Activated CD8-positive, alpha-beta memory T cell treated with anti-CD3 and anti-CD28 coated beads for 36 hours (primary cell): ENCODE measurements around the gene CCDC127. TPM values are rescaled to one million over a fixed set of nuclear protein-coding genes. Genes with fewer than 3 reads are reported as not detected.

ENCODE experiments used
- CTCF ChIA-PET: fragments of 350-600 bp; sonication (Branson Sonifier 250); formaldehyde crosslinking; loops from one replicate; lab custom pipeline; 2021; ENCODE audit warnings: antibody characterized with exemption; lab: Charles Lee
- POLR2A ChIA-PET: fragments of 350-600 bp; sonication (Branson Sonifier 250); formaldehyde crosslinking; loops from one replicate; lab custom pipeline; 2021; ENCODE audit warnings: antibody characterized with exemption; lab: Charles Lee
- total RNA-seq, 2 experiments: library from RNA; stranded (reverse); gene quantifications; one replicate each; pipeline ENCODE4 v1.2.3, GENCODE V29; 2021

Gene CCDC127
- total RNA-seq, 2 experiments from 2014 or later, result 6.8 to 7.3 TPM

GRCh38 chr5:152077-152476, 65.9 kb downstream of the CCDC127 start:
- POLR2A ChIA-PET, result no interaction called here
- CTCF ChIA-PET, result interaction anchor here (0.7 kb wide), 1 partner anchor 16 kb away, joined by 3 read pairs; no protein-coding TSS in a partner anchor

- POLR2A ChIA-PET, result no interaction called here
- CTCF ChIA-PET, result no interaction called here
These were observed 67.2 kb downstream of the CCDC127 start for GRCh38 chr5:150746-151145.

DNA sequence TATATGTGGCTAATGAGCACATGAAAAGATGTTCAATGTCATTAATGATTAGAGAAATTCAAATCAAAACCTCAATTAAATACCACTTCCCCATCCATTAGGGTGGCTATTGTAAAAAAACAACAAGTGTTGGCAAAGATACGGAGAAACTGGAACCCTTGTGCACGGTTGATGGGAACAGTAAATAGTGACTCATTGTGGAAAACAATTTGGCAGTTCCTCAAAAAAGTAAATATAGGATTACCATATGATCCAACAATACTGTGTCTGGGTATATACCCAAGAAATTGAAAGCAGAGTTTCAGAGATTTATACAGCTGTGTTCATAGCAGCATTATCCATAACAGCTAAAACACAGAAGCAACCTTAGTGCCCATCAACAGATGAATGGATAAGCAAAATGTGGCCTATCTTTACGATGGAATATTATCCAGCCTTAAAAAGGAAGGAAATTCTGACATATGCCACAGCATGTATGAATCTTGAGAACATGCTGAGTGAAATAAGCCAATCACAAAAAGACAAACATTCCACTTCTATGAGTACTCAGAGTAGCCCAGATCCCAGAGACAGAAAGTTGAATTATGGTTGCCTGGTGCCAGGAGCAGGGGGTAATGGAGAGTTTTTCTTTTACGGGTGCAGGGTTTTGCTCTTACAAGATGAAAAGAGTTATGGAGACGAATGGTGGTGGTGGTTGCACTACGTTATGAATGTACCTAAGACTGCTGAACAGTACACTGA, 68.0 kb downstream of the CCDC127 start:
- CTCF ChIA-PET, result no interaction called here
- POLR2A ChIA-PET, result no interaction called here

- CTCF ChIA-PET, result no interaction called here
- POLR2A ChIA-PET, result no interaction called here
These were observed 70.2 kb downstream of the CCDC127 start for GRCh38 chr5:147751-148150.

Other genes with a start within 250 kb of the CCDC127 start
- under 1 TPM in 1 of 2 experiments, not detected in 1; 0.04 TPM for gene PLEKHG4B, start 126.0 kb downstream of the CCDC127 start, total RNA-seq
- not detected for gene LRRC14B, start 26.7 kb downstream of the CCDC127 start, total RNA-seq
- gene SDHA, start 167 bp upstream of the CCDC127 start, total RNA-seq, result 100 to 1,000 TPM; 159 to 161 TPM
- gene PDCD6, start 53.5 kb upstream of the CCDC127 start, total RNA-seq, result 100 to 1,000 TPM; 101 TPM
- 10 to 100 TPM; 20.1 to 20.7 TPM for gene AHRR, start 103.6 kb upstream of the CCDC127 start, total RNA-seq
- gene EXOC3, start 225.0 kb upstream of the CCDC127 start, total RNA-seq, result 10 to 100 TPM; 41.6 to 44.4 TPM